ENCODE measurements around the gene TMEM92. TPM values are rescaled to one million over a fixed set of nuclear protein-coding genes. Genes with fewer than 3 reads are reported as not detected.

Gene TMEM92
- total RNA-seq, 1 experiment from 2014 or later = not detected

DNA sequence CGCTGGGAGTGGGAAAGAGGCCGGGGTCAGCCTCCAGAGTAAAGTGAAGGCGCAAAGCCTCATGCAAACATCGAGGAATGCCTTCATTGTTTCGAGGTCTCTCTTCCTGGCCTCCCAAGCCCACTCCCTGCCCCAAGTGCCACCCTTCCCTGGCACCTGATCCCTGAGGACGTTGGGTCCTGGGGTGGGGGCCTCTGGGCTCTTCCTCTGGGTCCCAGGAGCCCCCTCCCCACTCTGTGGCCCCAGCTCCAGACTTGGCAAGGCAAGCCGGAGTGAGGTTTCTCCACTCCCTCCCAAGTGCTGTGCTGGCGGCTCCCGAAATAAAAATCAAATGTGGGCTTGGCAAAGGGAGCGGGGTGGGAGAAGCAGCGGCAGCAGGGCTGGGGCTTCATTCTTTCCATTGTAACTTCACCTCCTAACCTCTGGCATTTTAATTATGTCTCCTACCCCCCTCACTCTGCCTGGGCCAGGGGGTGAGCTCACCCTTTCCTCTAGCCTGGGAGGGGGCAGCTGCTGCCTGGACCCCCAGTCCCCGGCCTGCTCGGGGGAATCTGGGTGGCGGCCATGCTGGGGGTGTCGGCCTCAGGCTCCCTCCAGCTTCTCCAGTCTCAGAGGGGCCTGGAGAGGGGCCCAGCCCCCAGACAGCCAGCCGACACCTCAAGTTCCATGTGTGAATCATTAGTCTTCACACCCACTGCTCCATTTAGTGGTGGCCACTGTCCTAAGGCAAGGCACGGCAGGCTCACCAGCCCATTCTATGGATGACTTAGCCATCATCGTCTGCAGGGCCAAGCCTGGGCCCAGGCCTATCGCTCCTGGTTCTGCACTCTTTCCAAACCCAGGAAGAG lies 14.6 kb upstream of the TMEM92 start:
- no peaks in the 10 kb centered on the region for H3K27me3 ChIP-seq (ENCODE audit: low read length)
- H3K9me3 ChIP-seq (ENCODE audit: low read length) = no peaks in the 10 kb centered on the region
- H3K27ac ChIP-seq (ENCODE audit: low read length) = no peak overlapping the region
- H3K4me2 ChIP-seq (ENCODE audit: low read depth, low read length, poor library complexity, severe bottlenecking) = no peak overlapping the region
- H3K9me2 ChIP-seq (replicated peaks; ENCODE audit: insufficient read depth, low read length) = no peaks in the 10 kb centered on the region
- H3K4me3 ChIP-seq (ENCODE audit: low read length) = no peak overlapping the region
- H4K20me1 ChIP-seq (ENCODE audit: insufficient read depth, low read depth, low read length) = no peaks in the 10 kb centered on the region
- H2AFZ ChIP-seq (ENCODE audit: low read length) = no peak overlapping the region
- DNase-seq = no peak
- H3K79me2 ChIP-seq (ENCODE audit: low read length) = no peaks in the 10 kb centered on the region
- no peak overlapping the region for H3K9ac ChIP-seq (ENCODE audit: low read length)
- no peaks in the 10 kb centered on the region for H3K36me3 ChIP-seq (ENCODE audit: insufficient read depth, low read length)
- no peaks in the 10 kb centered on the region for H3K4me1 ChIP-seq (ENCODE audit: low read length)

DNA sequence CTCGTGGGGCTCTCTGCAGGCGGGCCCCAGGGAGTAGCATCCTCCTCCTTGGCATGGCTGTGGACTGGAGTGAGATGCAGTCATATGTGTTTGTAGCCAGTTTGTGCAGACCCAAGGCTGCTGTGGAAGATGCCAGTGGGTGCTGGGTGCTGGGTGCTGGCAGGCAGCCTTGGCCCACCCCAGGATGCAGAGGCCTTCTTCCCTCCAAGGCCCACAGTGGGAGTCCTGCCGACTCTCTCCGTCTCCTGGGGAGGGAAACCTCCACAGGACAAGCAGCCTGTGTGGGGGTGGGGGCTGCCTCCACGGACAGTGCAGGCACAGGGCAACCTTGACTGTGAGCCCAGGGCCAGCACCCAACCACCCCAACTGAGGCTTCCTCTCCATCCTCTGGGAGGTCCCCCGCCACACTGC lies 13.8 kb upstream of the TMEM92 start:
- Histone ChIP-seq H3K4me1 (ENCODE audit: low read length) (no peaks in the 10 kb centered on the region), H3K9me3 (ENCODE audit: low read length) (no peaks in the 10 kb centered on the region), H3K27me3 (ENCODE audit: low read length) (no peaks in the 10 kb centered on the region), H4K20me1 (ENCODE audit: insufficient read depth, low read depth, low read length) (no peaks in the 10 kb centered on the region), H3K9ac (ENCODE audit: low read length) (no peak overlapping the region), H3K4me2 (ENCODE audit: low read depth, low read length, poor library complexity, severe bottlenecking) (no peak overlapping the region), H3K36me3 (ENCODE audit: insufficient read depth, low read length) (no peaks in the 10 kb centered on the region), H3K27ac (ENCODE audit: low read length) (no peak overlapping the region), H2AFZ (ENCODE audit: low read length) (no peak overlapping the region; the same call in 1 of the 2 replicates), H3K9me2 (replicated peaks; ENCODE audit: insufficient read depth, low read length) (no peaks in the 10 kb centered on the region), H3K4me3 (ENCODE audit: low read length) (no peak overlapping the region), H3K79me2 (ENCODE audit: low read length) (no peaks in the 10 kb centered on the region)
- no peak for DNase-seq

GRCh38 chr17:50261051-50261915 lies 13.0 kb upstream of the TMEM92 start:
- H3K4me2 ChIP-seq (ENCODE audit: low read depth, low read length, poor library complexity, severe bottlenecking) = no peak overlapping the region
- H4K20me1 ChIP-seq (ENCODE audit: insufficient read depth, low read depth, low read length) = no peaks in the 10 kb centered on the region
- no peak for DNase-seq
- no peaks in the 10 kb centered on the region for H3K27me3 ChIP-seq (ENCODE audit: low read length)
- no peaks in the 10 kb centered on the region for H3K36me3 ChIP-seq (ENCODE audit: insufficient read depth, low read length)
- no peaks in the 10 kb centered on the region for H3K9me2 ChIP-seq (replicated peaks; ENCODE audit: insufficient read depth, low read length)
- H3K9me3 ChIP-seq (ENCODE audit: low read length) = no peaks in the 10 kb centered on the region
- no peak overlapping the region; the same call in 1 of the 2 replicates for H2AFZ ChIP-seq (ENCODE audit: low read length)
- no peaks in the 10 kb centered on the region for H3K4me1 ChIP-seq (ENCODE audit: low read length)
- no peaks in the 10 kb centered on the region for H3K79me2 ChIP-seq (ENCODE audit: low read length)
- H3K9ac ChIP-seq (ENCODE audit: low read length) = no peak overlapping the region
- no peak overlapping the region for H3K4me3 ChIP-seq (ENCODE audit: low read length)
- H3K27ac ChIP-seq (ENCODE audit: low read length) = no peak overlapping the region

DNA sequence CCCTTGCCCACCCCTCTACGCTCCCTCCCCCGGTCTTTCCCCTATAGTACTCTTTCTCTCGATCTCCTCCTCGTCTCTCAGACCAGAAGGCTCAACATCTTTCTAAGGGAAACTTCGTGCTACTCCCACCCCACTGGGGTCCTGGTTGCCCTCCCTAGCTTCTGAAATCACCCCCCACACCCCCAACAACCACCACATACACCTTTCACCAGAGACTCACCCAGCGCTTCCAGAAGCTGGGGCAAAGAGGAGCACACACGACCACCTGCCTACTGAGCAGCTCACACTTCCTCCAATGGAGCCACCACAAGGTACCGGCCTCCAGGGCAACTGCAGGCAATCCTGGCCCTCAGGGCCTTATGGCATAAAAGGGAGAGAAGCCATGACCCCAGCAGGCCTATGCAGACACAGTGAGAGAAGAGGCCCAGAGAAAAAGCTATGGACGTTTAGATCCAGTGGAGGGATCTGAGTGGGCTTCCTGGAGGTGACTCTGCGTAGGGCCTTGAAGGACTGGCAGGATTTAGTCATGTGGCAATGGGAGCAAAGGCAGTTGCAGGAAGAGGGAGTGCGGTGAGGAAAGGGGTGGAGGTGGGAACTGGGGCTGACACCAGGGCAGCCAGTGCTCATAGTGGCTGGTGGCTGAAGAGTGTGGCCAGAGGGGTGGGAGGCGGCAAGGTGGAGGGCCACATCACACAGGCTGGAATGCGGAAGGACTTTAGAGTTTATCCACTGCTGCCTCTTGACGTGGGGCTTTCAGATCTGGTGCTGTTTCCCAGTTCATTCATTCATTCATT lies 12.1 kb upstream of the TMEM92 start:
- H3K4me3 ChIP-seq (ENCODE audit: low read length) = no peak overlapping the region
- no peaks in the 10 kb centered on the region for H4K20me1 ChIP-seq (ENCODE audit: insufficient read depth, low read depth, low read length)
- H2AFZ ChIP-seq (ENCODE audit: low read length) = no peak overlapping the region
- H3K27me3 ChIP-seq (ENCODE audit: low read length) = no peaks in the 10 kb centered on the region
- H3K27ac ChIP-seq (ENCODE audit: low read length) = no peak overlapping the region
- no peak for DNase-seq
- H3K4me2 ChIP-seq (ENCODE audit: low read depth, low read length, poor library complexity, severe bottlenecking) = no peak overlapping the region
- no peaks in the 10 kb centered on the region for H3K4me1 ChIP-seq (ENCODE audit: low read length)
- H3K9ac ChIP-seq (ENCODE audit: low read length) = no peak overlapping the region
- H3K36me3 ChIP-seq (ENCODE audit: insufficient read depth, low read length) = no peaks in the 10 kb centered on the region
- no peaks in the 10 kb centered on the region for H3K79me2 ChIP-seq (ENCODE audit: low read length)
- H3K9me3 ChIP-seq (ENCODE audit: low read length) = no peaks in the 10 kb centered on the region
- no peaks in the 10 kb centered on the region for H3K9me2 ChIP-seq (replicated peaks; ENCODE audit: insufficient read depth, low read length)

GRCh38 chr17:50263331-50264262 lies 10.7 kb upstream of the TMEM92 start:
- no peak for DNase-seq
- H3K79me2 ChIP-seq (ENCODE audit: low read length) = no peaks in the 10 kb centered on the region
- no peak overlapping the region for H3K27ac ChIP-seq (ENCODE audit: low read length)
- H3K9me3 ChIP-seq (ENCODE audit: low read length) = no peaks in the 10 kb centered on the region
- no peak overlapping the region for H3K4me3 ChIP-seq (ENCODE audit: low read length)
- H2AFZ ChIP-seq (ENCODE audit: low read length) = no peak overlapping the region
- no peaks in the 10 kb centered on the region for H4K20me1 ChIP-seq (ENCODE audit: insufficient read depth, low read depth, low read length)
- H3K9ac ChIP-seq (ENCODE audit: low read length) = no peak overlapping the region
- H3K27me3 ChIP-seq (ENCODE audit: low read length) = no peaks in the 10 kb centered on the region
- H3K4me2 ChIP-seq (ENCODE audit: low read depth, low read length, poor library complexity, severe bottlenecking) = no peak overlapping the region
- no peaks in the 10 kb centered on the region for H3K4me1 ChIP-seq (ENCODE audit: low read length)
- no peaks in the 10 kb centered on the region for H3K36me3 ChIP-seq (ENCODE audit: insufficient read depth, low read length)
- H3K9me2 ChIP-seq (replicated peaks; ENCODE audit: insufficient read depth, low read length) = no peaks in the 10 kb centered on the region

DNA sequence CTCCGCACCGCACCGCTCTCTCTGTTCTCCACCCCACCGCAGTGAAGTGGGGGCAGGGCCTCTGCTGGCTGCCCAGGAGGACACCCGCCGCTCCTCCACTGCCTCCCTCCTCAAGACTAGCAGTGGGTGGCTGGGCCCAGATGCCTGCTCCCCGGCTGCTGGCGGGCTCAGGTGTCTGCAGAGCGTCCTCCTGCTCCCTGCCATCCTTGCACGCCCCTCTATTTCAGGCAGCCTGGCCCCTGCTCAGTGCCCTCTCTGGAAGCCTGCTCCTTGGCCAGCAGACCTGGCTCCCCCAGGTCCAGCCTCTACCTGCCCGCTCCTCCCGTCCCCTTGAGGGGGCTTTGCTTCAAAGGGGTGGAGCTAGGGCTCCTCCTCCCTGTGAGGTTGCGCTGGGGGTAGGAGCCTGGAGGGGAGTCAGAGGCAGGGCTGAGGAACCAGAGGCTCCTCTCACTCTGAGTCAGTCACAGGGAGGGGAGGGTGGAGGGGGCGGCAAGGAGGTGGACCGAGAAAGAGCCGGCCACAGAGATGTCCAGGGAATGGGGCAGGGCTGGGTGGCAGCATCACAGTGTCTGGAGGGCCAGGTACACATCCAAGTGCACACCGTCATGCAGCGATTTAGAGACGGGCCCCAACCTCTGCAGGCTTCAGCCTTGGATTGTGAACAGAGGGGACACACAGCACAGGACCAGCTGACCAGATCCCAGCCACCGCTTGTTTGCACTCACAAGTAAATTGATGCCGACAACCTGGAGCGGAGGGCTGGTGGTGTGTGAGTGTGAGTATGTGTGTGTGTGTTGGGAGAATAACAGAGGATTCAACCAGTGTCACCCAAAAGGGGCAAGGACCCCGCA lies 9.8 kb upstream of the TMEM92 start:
- Histone ChIP-seq H4K20me1 (ENCODE audit: insufficient read depth, low read depth, low read length) (no peaks in the 10 kb centered on the region), H2AFZ (ENCODE audit: low read length) (no peak overlapping the region), H3K9me3 (ENCODE audit: low read length) (no peaks in the 10 kb centered on the region), H3K9ac (ENCODE audit: low read length) (no peak overlapping the region), H3K4me3 (ENCODE audit: low read length) (no peak overlapping the region), H3K4me1 (ENCODE audit: low read length) (no peaks in the 10 kb centered on the region), H3K4me2 (ENCODE audit: low read depth, low read length, poor library complexity, severe bottlenecking) (no peak overlapping the region), H3K27me3 (ENCODE audit: low read length) (no peaks in the 10 kb centered on the region), H3K79me2 (ENCODE audit: low read length) (no peaks in the 10 kb centered on the region), H3K36me3 (ENCODE audit: insufficient read depth, low read length) (no peaks in the 10 kb centered on the region), H3K9me2 (replicated peaks; ENCODE audit: insufficient read depth, low read length) (no peaks in the 10 kb centered on the region), H3K27ac (ENCODE audit: low read length) (no peak overlapping the region)
- no peak for DNase-seq

DNA sequence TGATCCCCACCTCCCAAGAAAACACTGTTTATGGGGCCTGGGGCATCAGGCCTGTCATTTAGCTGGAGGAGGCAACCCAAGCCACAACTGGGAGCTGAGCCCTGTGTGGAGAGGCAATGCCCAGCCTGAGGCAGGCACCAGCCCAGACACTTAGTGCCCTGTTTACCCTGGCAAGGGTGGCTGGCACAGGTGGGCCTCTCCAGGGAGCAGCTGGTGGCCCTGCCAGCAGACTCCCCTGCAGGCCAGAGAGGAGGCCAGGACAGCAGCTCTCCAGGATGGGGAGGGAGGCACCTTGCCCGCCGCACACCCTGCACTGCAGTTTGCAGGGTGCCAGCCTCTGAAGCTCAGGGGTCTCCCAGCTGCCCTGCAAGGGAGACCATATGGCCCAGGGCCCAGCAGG lies 9.1 kb upstream of the TMEM92 start:
- H3K4me2 ChIP-seq (ENCODE audit: low read depth, low read length, poor library complexity, severe bottlenecking) = no peak overlapping the region
- H4K20me1 ChIP-seq (ENCODE audit: insufficient read depth, low read depth, low read length) = no peaks in the 10 kb centered on the region
- no peaks in the 10 kb centered on the region for H3K27me3 ChIP-seq (ENCODE audit: low read length)
- no peaks in the 10 kb centered on the region for H3K9me2 ChIP-seq (replicated peaks; ENCODE audit: insufficient read depth, low read length)
- no peak overlapping the region for H3K4me3 ChIP-seq (ENCODE audit: low read length)
- no peak overlapping the region for H3K9ac ChIP-seq (ENCODE audit: low read length)
- H3K27ac ChIP-seq (ENCODE audit: low read length) = no peak overlapping the region
- no peaks in the 10 kb centered on the region for H3K79me2 ChIP-seq (ENCODE audit: low read length)
- H3K4me1 ChIP-seq (ENCODE audit: low read length) = no peaks in the 10 kb centered on the region
- H3K36me3 ChIP-seq (ENCODE audit: insufficient read depth, low read length) = no peaks in the 10 kb centered on the region
- no peaks in the 10 kb centered on the region for H3K9me3 ChIP-seq (ENCODE audit: low read length)
- no peak for DNase-seq
- no peak overlapping the region for H2AFZ ChIP-seq (ENCODE audit: low read length)

Data from Karpas-422 (cell line).